OCI-LY1 (cell line): ENCODE results near the gene GSG1L.

Experiments
- H2AFZ ChIP-seq: fragments of 200-600 bp; sonication (generic), shearing (Covaris generic); 2 replicates; pipeline ENCODE4 v1.6.0; 2014; ENCODE audit warnings: antibody characterized with exemption, mild to moderate bottlenecking, low read length
- H3F3A ChIP-seq: fragments of 200-600 bp; sonication (generic), shearing (Covaris generic); 2 replicates; pipeline ENCODE4 v1.6.0; 2014; ENCODE audit warnings: mild to moderate bottlenecking, antibody characterized with exemption, low read length, moderate library complexity; ENCODE audit not compliant: insufficient read depth
- H3K27ac ChIP-seq: fragments of 200-600 bp; sonication (generic); 2 replicates; pipeline ENCODE4 v1.5.1; 2014; ENCODE audit warnings: low read length, mixed run types, mild to moderate bottlenecking, low read depth; ENCODE audit not compliant: poor library complexity, severe bottlenecking
- H3K27me3 ChIP-seq: fragments of 200-600 bp; sonication (generic); 2 replicates; pipeline ENCODE4 v1.6.0; 2014; ENCODE audit warnings: antibody characterized with exemption, mild to moderate bottlenecking, low read length, moderate library complexity; ENCODE audit not compliant: insufficient read depth
- H3K36me3 ChIP-seq: fragments of 200-600 bp; sonication (generic); 2 replicates; pipeline ENCODE4 v1.6.1; 2014; ENCODE audit warnings: mild to moderate bottlenecking, antibody characterized with exemption, low read length, moderate library complexity, mixed read lengths; ENCODE audit not compliant: insufficient read depth
- H3K4me1 ChIP-seq: fragments of 200-600 bp; sonication (generic); 2 replicates; pipeline ENCODE4 v1.5.1; 2014; ENCODE audit warnings: mild to moderate bottlenecking, low read length, moderate library complexity; ENCODE audit not compliant: insufficient read depth, severe bottlenecking
- H3K4me2 ChIP-seq: fragments of 200-600 bp; sonication (generic), shearing (Covaris generic); 2 replicates; pipeline ENCODE4 v1.6.1; 2014; ENCODE audit warnings: low read length
- H3K4me3 ChIP-seq: fragments of 200-600 bp; sonication (generic); 2 replicates; pipeline ENCODE4 v1.5.1; 2014; ENCODE audit warnings: low read length, low read depth, mild to moderate bottlenecking, mixed read lengths; ENCODE audit not compliant: poor library complexity, severe bottlenecking
- H3K79me2 ChIP-seq: fragments of 200-600 bp; shearing (Covaris generic); 2 replicates; pipeline ENCODE4 v1.6.1; 2016; ENCODE audit warnings: mixed run types, low read length, mixed read lengths; ENCODE audit not compliant: insufficient read depth
- H3K9ac ChIP-seq: fragments of 200-600 bp; sonication (generic), shearing (Covaris generic); 2 replicates; pipeline ENCODE4 v1.6.1; 2014; ENCODE audit warnings: mild to moderate bottlenecking, low read length, mixed read lengths
- H3K9me2 ChIP-seq: fragments of 200-600 bp; sonication (generic), shearing (Covaris generic); 2 replicates; pipeline ENCODE4 v1.6.1; 2014; ENCODE audit warnings: low read depth, mild to moderate bottlenecking, low read length, mixed read lengths
- H3K9me3 ChIP-seq: fragments of 200-600 bp; shearing (Covaris generic); 2 replicates; pipeline ENCODE4 v1.6.1; 2014; ENCODE audit warnings: low read length, mixed read lengths
- H4K20me1 ChIP-seq: fragments of 200-600 bp; sonication (generic), shearing (Covaris generic); 2 replicates; pipeline ENCODE4 v1.6.0; 2016; ENCODE audit warnings: mild to moderate bottlenecking, low read length; ENCODE audit not compliant: insufficient read depth
- EZH2 ChIP-seq: fragments of 200-600 bp; sonication (generic), shearing (Covaris generic); IDR thresholded peaks from 2 replicates; pipeline ENCODE4 v1.8.0; 2017; ENCODE audit warnings: borderline replicate concordance, mixed run types, mild to moderate bottlenecking, antibody characterized with exemption, low read length, moderate library complexity, mixed read lengths
- TF ChIP-seq, protein P1 (sequence below): fragments of 200-600 bp; sonication (generic), shearing (Covaris generic); IDR thresholded peaks from 2 replicates; pipeline ENCODE4 v1.5.1; 2017; ENCODE audit warnings: mild to moderate bottlenecking, antibody characterized with exemption, low read length, moderate library complexity, mixed read lengths

GSG1L gene

DNA sequence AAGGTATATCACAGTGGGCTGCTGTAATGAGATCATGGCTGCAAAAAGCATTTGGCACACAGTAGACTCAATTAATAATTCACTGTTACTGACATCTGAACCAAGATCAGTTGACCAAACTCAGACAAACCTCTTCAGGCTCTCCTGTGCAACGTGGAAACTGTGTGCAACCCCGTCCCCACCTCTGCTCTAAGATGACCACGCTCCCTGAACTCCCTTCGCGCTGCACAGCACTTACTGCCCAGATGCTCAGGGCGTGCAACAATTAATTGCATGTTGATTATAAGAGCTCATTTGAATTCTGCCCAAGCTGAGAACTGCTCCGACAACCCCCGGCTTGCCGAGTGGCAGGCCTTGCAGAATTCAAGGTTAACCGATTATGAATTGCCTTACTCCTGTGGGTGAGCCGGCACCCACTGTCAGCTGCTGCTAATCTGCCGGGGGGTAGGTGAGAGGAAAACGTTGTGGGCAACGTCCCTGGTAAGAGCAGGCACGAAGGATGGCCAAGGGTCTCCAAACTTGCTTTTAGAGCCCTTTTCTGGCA, 1.3 kb upstream of the GSG1L start:
- H3K4me3 ChIP-seq: no peak overlapping the region
- H4K20me1 ChIP-seq: no peaks in the 10 kb centered on the region
- no peak overlapping the region for H3K9ac ChIP-seq
- H3K27ac ChIP-seq: no peak overlapping the region
- H3K36me3 ChIP-seq: no peaks in the 10 kb centered on the region
- H3K9me3 ChIP-seq: no peaks in the 10 kb centered on the region
- TF ChIP-seq EZH2: no peak
- TF ChIP-seq, protein P1, sequence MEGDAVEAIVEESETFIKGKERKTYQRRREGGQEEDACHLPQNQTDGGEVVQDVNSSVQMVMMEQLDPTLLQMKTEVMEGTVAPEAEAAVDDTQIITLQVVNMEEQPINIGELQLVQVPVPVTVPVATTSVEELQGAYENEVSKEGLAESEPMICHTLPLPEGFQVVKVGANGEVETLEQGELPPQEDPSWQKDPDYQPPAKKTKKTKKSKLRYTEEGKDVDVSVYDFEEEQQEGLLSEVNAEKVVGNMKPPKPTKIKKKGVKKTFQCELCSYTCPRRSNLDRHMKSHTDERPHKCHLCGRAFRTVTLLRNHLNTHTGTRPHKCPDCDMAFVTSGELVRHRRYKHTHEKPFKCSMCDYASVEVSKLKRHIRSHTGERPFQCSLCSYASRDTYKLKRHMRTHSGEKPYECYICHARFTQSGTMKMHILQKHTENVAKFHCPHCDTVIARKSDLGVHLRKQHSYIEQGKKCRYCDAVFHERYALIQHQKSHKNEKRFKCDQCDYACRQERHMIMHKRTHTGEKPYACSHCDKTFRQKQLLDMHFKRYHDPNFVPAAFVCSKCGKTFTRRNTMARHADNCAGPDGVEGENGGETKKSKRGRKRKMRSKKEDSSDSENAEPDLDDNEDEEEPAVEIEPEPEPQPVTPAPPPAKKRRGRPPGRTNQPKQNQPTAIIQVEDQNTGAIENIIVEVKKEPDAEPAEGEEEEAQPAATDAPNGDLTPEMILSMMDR: no peak
- H3K4me1 ChIP-seq: no peaks in the 10 kb centered on the region
- H3F3A ChIP-seq: no peaks in the 10 kb centered on the region
- no peaks in the 10 kb centered on the region for H3K9me2 ChIP-seq
- no peaks in the 10 kb centered on the region for H3K79me2 ChIP-seq
- no peak overlapping the region for H3K4me2 ChIP-seq
- no peak overlapping the region for H2AFZ ChIP-seq
- H3K27me3 ChIP-seq: no peaks in the 10 kb centered on the region

DNA sequence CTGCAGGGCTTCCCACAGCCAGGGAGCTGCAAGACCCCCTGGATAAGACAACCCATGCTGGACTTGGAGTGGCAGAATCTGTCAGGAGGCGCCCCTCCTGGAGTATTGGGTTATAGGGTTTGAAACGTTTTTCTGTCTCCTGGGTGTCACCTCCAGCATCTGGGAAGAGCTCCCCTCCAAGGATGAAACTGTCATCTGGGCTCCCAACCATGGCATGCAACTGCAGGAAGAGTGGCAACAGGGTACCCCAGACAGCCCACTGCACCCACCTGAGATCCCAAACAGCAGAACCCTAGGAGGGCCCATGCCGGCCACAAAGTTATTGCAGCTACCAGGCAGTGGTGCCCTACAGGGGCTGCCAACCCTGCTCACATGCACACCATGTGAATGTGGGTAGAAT, 636 bp upstream of the GSG1L start:
- no peaks in the 10 kb centered on the region for H3K4me1 ChIP-seq
- H3F3A ChIP-seq: no peaks in the 10 kb centered on the region
- H3K4me2 ChIP-seq: no peak overlapping the region
- H3K9me2 ChIP-seq: no peaks in the 10 kb centered on the region
- H3K27ac ChIP-seq: no peak overlapping the region
- no peaks in the 10 kb centered on the region for H3K9me3 ChIP-seq
- no peak overlapping the region for H3K9ac ChIP-seq
- no peak overlapping the region for H2AFZ ChIP-seq
- no peaks in the 10 kb centered on the region for H3K36me3 ChIP-seq
- no peaks in the 10 kb centered on the region for H3K79me2 ChIP-seq
- no peak for TF ChIP-seq EZH2
- TF ChIP-seq, protein P1: no peak
- no peaks in the 10 kb centered on the region; the same call in 1 of the 2 replicates for H3K27me3 ChIP-seq
- H3K4me3 ChIP-seq: no peak overlapping the region
- H4K20me1 ChIP-seq: no peaks in the 10 kb centered on the region

DNA sequence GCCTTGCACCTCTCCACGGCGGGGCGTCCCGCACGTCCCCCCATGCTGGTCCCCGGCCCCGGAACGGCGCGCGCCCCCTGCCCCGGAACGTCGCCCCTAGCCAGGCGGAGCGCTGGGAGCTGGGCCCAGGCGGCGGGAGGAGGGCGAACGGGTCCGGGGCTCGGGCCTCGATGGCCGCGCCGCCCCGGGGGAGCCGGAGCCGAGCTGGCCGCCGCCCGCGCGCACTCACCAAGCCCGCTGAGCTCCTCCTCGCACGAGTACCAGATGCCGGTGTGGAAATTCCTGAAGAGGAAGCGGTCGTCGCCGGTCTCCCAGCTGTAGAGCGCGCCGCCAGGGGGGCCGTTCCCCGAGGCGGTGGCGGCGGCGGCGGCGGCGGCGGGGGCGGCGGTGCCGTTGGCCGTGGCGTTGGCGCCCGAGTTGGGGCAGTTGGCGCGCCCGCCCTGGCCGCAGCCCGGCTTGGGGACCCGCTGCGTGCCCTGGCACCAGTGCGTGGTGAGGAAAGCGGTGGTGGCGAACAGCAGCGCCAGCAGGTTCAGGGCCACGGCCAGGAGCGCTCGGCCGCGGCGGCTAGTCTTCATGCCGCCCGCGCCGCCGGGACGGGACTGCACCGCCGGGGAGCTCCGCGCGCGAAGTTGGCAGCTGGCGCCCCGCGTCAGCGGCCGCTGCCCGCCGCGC, 530 bp downstream of the GSG1L start:
- Histone ChIP-seq H3F3A (no peaks in the 10 kb centered on the region), H3K9me3 (no peaks in the 10 kb centered on the region), H3K4me2 (no peak overlapping the region), H3K4me3 (no peak overlapping the region), H3K27me3 (no peaks in the 10 kb centered on the region; the same call in 1 of the 2 replicates), H3K36me3 (no peaks in the 10 kb centered on the region), H3K9me2 (no peaks in the 10 kb centered on the region), H3K4me1 (no peaks in the 10 kb centered on the region), H2AFZ (no peak overlapping the region), H3K79me2 (no peaks in the 10 kb centered on the region), H4K20me1 (no peaks in the 10 kb centered on the region), H3K9ac (no peak overlapping the region), H3K27ac (no peak overlapping the region)
- TF ChIP-seq, protein P1: no peak
- TF ChIP-seq EZH2: no peak
